Measurements from ENCODE around the gene CAMK2A.

The CAMK2A gene

GRCh38 chr5:150183436-150183835 is 106.1 kb downstream of the CAMK2A start:
- no peak for DNase-seq

- no peak for DNase-seq
Observed at GRCh38 chr5:150182774-150183173, 106.8 kb downstream of the CAMK2A start.

- DNase-seq, result no peak
Observed at GRCh38 chr5:150181766-150182545, 107.6 kb downstream of the CAMK2A start.

- DNase-seq, result no peak
Observed at GRCh38 chr5:150181027-150181426, 108.5 kb downstream of the CAMK2A start.

- no peak for DNase-seq
Observed at GRCh38 chr5:150180241-150181026, 109.1 kb downstream of the CAMK2A start.

GRCh38 chr5:150179019-150179620 is 110.5 kb downstream of the CAMK2A start:
- no peak for DNase-seq

- DNase-seq, result no peak
Observed at GRCh38 chr5:150178262-150178661, 111.3 kb downstream of the CAMK2A start.

- DNase-seq, result no peak
Observed at GRCh38 chr5:150177721-150178120, 111.9 kb downstream of the CAMK2A start.

GRCh38 chr5:150176745-150177477 is 112.7 kb downstream of the CAMK2A start:
- DNase-seq, result no peak

- no peak for DNase-seq
Observed at GRCh38 chr5:150175536-150175935, 114.0 kb downstream of the CAMK2A start.

GRCh38 chr5:150175076-150175475 is 114.5 kb downstream of the CAMK2A start:
- no peak for DNase-seq

GRCh38 chr5:150174285-150174684 is 115.3 kb downstream of the CAMK2A start:
- DNase-seq, result no peak

- no peak for DNase-seq
Observed at GRCh38 chr5:150173161-150173560, 116.4 kb downstream of the CAMK2A start.

- no peak for DNase-seq
Observed at GRCh38 chr5:150172556-150172955, 117.0 kb downstream of the CAMK2A start.

- no peak for DNase-seq
Observed at GRCh38 chr5:150172145-150172544, 117.4 kb downstream of the CAMK2A start.
